A549 (cell line): ENCODE measurements around the gene GMDS. TPM values are rescaled to one million over a fixed set of nuclear protein-coding genes. Genes with fewer than 3 reads are reported as not detected.

Source experiments
- ATAC-seq, 2 experiments: fragments of 200-7000 bp in 1 of 2; fragments of >200 bp in 1 of 2; cut with Nextera tagmentation in 1 of 2; cut with Tn5 transposase in 1 of 2; 3 replicates each; pipeline versions ENCODE4 v1.8.0 to v1.9.1; 2018 to 2020; ENCODE audit warnings: mild to moderate bottlenecking in 1 of 2, moderate library complexity in 1 of 2
- CTCF ChIA-PET: fragments of 300-600 bp; sonication (Branson Sonifier 250); formaldehyde crosslinking; extraction: SDS; loops from one replicate; lab custom pipeline; 2021; ENCODE audit warnings: antibody characterized with exemption, inconsistent platforms; lab: Yijun Ruan, JAX
- POLR2A ChIA-PET: fragments of 350-600 bp; formaldehyde crosslinking; extraction: SDS; loops from one replicate; lab custom pipeline; 2021; ENCODE audit warnings: antibody characterized with exemption, inconsistent platforms; lab: Yijun Ruan, JAX
- DNase-seq, 2 experiments: peaks; one replicate each; pipeline versions ENCODE4 v3.0.0 to v3.0.0-alpha.2; 2011 to 2016; ENCODE audit warnings: low read depth in 1 of 2, low spot score in 1 of 2
- FAIRE-seq: peaks from 2 replicates; lab custom pipeline; 2011; peaks lifted over from hg19 to GRCh38; lab: Jason Lieb, UNC
- H3K27ac ChIP-seq, 2 experiments: fragments of >200 bp; sonication (Bioruptor Twin); formaldehyde crosslinking; 3 replicates each; pipeline ENCODE4 v1.5.1; 2016 to 2017
- H3K4me1 ChIP-seq: fragments of >200 bp; sonication (Bioruptor Twin); formaldehyde crosslinking; 3 replicates; pipeline ENCODE4 v1.6.1; 2016
- H3K4me2 ChIP-seq: fragments of >200 bp; sonication (Bioruptor Twin); formaldehyde crosslinking; 3 replicates; pipeline ENCODE4 v1.6.1; 2016
- H3K4me3 ChIP-seq: fragments of >200 bp; sonication (Bioruptor Twin); formaldehyde crosslinking; 3 replicates; pipeline ENCODE4 v1.5.1; 2016
- H3K9me3 ChIP-seq: fragments of >200 bp; sonication (Bioruptor Twin); formaldehyde crosslinking; 3 replicates; pipeline ENCODE4 v1.6.1; 2016
- BHLHE40 ChIP-seq: IDR thresholded peaks from 2 replicates; pipeline ENCODE4 v1.6.1; 2012; ENCODE audit warnings: low read depth, low read length, inconsistent platforms
- CEBPB ChIP-seq, 2 experiments: fragments of >200 bp in 1 of 2; sonication (Bioruptor Twin) in 1 of 2; formaldehyde crosslinking in 1 of 2; IDR thresholded peaks; 2 replicates each; pipeline ENCODE4 v1.6.1; 2012 to 2016
- CHD2 ChIP-seq: fragments of 150-350 bp; IDR thresholded peaks from 2 replicates; pipeline ENCODE4 v1.6.1; 2014; ENCODE audit warnings: low read length; ENCODE audit not compliant: partially characterized antibody
- CTCF ChIP-seq: fragments of >200 bp; sonication (Bioruptor Twin); formaldehyde crosslinking; IDR thresholded peaks from 3 replicates; pipeline ENCODE4 v1.5.1; 2016
- FOSL2 ChIP-seq, 2 experiments: fragments of 450-650 bp in 1 of 2; fragments of >200 bp in 1 of 2; sonication (Bioruptor Twin) in 1 of 2; formaldehyde crosslinking; IDR thresholded peaks; 2 replicates each; pipeline versions ENCODE4 v1.5.0 to v1.6.1; 2016 to 2020; ENCODE audit warnings: mild to moderate bottlenecking in 1 of 2, moderate library complexity in 1 of 2
- GATA3 ChIP-seq: IDR thresholded peaks from 2 replicates; pipeline ENCODE4 v1.6.1; 2012; ENCODE audit warnings: borderline replicate concordance
- HES2 ChIP-seq: fragments of >200 bp; sonication (Bioruptor Twin); formaldehyde crosslinking; IDR thresholded peaks from 2 replicates; pipeline ENCODE4 v1.6.1; 2016
- HOXA7 ChIP-seq: fragments of 250-450 bp; sonication (Bioruptor Pico); IDR thresholded peaks from 2 replicates; pipeline ENCODE4 v1.5.0; 2020; ENCODE audit warnings: mild to moderate bottlenecking, moderate library complexity
- HOXB5 ChIP-seq: fragments of 250-450 bp; sonication (Bioruptor Pico); IDR thresholded peaks from 2 replicates; pipeline ENCODE4 v1.5.0; 2020; ENCODE audit warnings: mild to moderate bottlenecking, moderate library complexity
- JUN ChIP-seq, 2 experiments: fragments of >200 bp; sonication (Bioruptor Twin); formaldehyde crosslinking; IDR thresholded peaks; 2 replicates in 1 of 2; 3 replicates in 1 of 2; pipeline ENCODE4 v1.6.1; 2016 to 2017
- KDM1A ChIP-seq: fragments of 200-600 bp; sonication (generic); IDR thresholded peaks from 2 replicates; pipeline ENCODE4 v1.6.1; 2016; ENCODE audit warnings: low read depth, mild to moderate bottlenecking
- MAFK ChIP-seq: fragments of 450-650 bp; IDR thresholded peaks from 2 replicates; pipeline ENCODE4 v1.6.1; 2014; ENCODE audit not compliant: partially characterized antibody
- MYC ChIP-seq: IDR thresholded peaks from 2 replicates; pipeline ENCODE4 v1.6.1; 2012; ENCODE audit warnings: mild to moderate bottlenecking, inconsistent platforms, low read length, improper control_type of control experiment, borderline replicate concordance
- NFE2L2 ChIP-seq: fragments of 150-350 bp; conservative IDR thresholded peaks from 2 replicates; pipeline ENCODE4 v1.6.1; 2014; ENCODE audit warnings: low read length
- NR3C1 ChIP-seq: fragments of >200 bp; sonication (Bioruptor Twin); formaldehyde crosslinking; IDR thresholded peaks from 3 replicates; pipeline ENCODE4 v1.6.1; 2017
- PHF8 ChIP-seq: fragments of 200-600 bp; sonication (generic); IDR thresholded peaks from 2 replicates; pipeline ENCODE4 v1.6.1; 2016; ENCODE audit warnings: low read depth, mild to moderate bottlenecking, antibody characterized with exemption, moderate library complexity, borderline replicate concordance
- RAD21 ChIP-seq, 2 experiments: fragments of >200 bp in 1 of 2; sonication (Bioruptor Twin) in 1 of 2; formaldehyde crosslinking in 1 of 2; IDR thresholded peaks in 1 of 2; conservative IDR thresholded peaks in 1 of 2; 2 replicates in 1 of 2; 3 replicates in 1 of 2; pipeline ENCODE4 v1.6.1; 2012 to 2018; ENCODE audit warnings: inconsistent platforms in 1 of 2
- RFX5 ChIP-seq: fragments of 450-650 bp; IDR thresholded peaks from 2 replicates; pipeline ENCODE4 v1.7.1; 2014; ENCODE audit warnings: antibody characterized with exemption, mild to moderate bottlenecking, moderate library complexity
- RNF2 ChIP-seq: fragments of 200-600 bp; sonication (generic); IDR thresholded peaks from 2 replicates; pipeline ENCODE4 v1.6.1; 2016; ENCODE audit warnings: low read depth, mild to moderate bottlenecking, antibody characterized with exemption, moderate library complexity, borderline replicate concordance
- SMC3 ChIP-seq: fragments of >200 bp; sonication (Bioruptor Twin); formaldehyde crosslinking; IDR thresholded peaks from 3 replicates; pipeline ENCODE4 v1.6.1; 2018; ENCODE audit warnings: inconsistent platforms
- TFCP2L1 ChIP-seq: fragments of 250-450 bp; sonication (Bioruptor Pico); IDR thresholded peaks from 2 replicates; pipeline ENCODE4 v1.5.0; 2021; ENCODE audit warnings: mild to moderate bottlenecking
- TP53 ChIP-seq: fragments of 250-450 bp; sonication (Bioruptor Pico); IDR thresholded peaks from 2 replicates; pipeline ENCODE4 v1.5.0; 2021; ENCODE audit warnings: mild to moderate bottlenecking, moderate library complexity
- ZC3H11A ChIP-seq: fragments of 450-650 bp; IDR thresholded peaks from 2 replicates; pipeline ENCODE4 v1.6.1; 2014; ENCODE audit warnings: antibody characterized with exemption, mild to moderate bottlenecking
- ZFP36 ChIP-seq: fragments of 450-650 bp; IDR thresholded peaks from 2 replicates; pipeline ENCODE4 v1.6.1; 2014; ENCODE audit warnings: borderline replicate concordance; ENCODE audit not compliant: partially characterized antibody
- ZNF302 ChIP-seq: fragments of 250-450 bp; sonication (Bioruptor Pico); IDR thresholded peaks from 2 replicates; pipeline ENCODE4 v1.9.0; 2021; ENCODE audit warnings: inconsistent platforms, mild to moderate bottlenecking, moderate library complexity
- ZSCAN20 ChIP-seq: fragments of 250-450 bp; sonication (Bioruptor Pico); IDR thresholded peaks from 2 replicates; pipeline ENCODE4 v1.8.0; 2022; ENCODE audit warnings: mild to moderate bottlenecking, moderate library complexity
- WGBS: methylation state at CpG from one replicate; pipeline ENCODE4 v1.1.6; 2017; ENCODE audit errors: missing lambda C conversion rate; 5-methylcytosine and 5-hydroxymethylcytosine counted together
- polyA plus RNA-seq, 4 experiments: library from polyadenylated mRNA; depleted of rRNA in 3 of 4; stranded (reverse); fragments of >200 nt; fragmentation: RNase III in 1 of 4; extraction: RNeasy Plus Mini Kit Qiagen cat#74134 plus additional on column Dnase treatment in 1 of 4; gene quantifications; 2 replicates in 3 of 4; 3 replicates in 1 of 4; pipeline ENCODE4 v1.2.3, GENCODE V29; 2011 to 2017
- TF ChIP-seq, protein P1 (sequence below): IDR thresholded peaks from 2 replicates; pipeline ENCODE4 v1.6.1; 2012

The GMDS gene
- polyA plus RNA-seq, 2 of the 4 experiments (the other 2 are of a cell fraction) = 9.9 to 12.4 TPM

GRCh38 chr6:2103765-2104523, 141.5 kb downstream of the GMDS start:
- DNase-seq (peak; percentile 33 to 59), ATAC-seq (peak; percentile 93 to 97), FAIRE-seq (no peak)
- no peak for TF ChIP-seq KDM1A
- peak; percentile 54 for TF ChIP-seq SMC3
- no peak for TF ChIP-seq ZFP36
- peak; percentile 58 for TF ChIP-seq CTCF
- no peak for TF ChIP-seq BHLHE40
- no peak for TF ChIP-seq RFX5
- TF ChIP-seq MAFK = peak; percentile 1
- TF ChIP-seq JUN (IDR thresholded peaks at IDR 0.05) = no peak
- TF ChIP-seq TFCP2L1 = no peak
- no peak for TF ChIP-seq PHF8
- TF ChIP-seq NR3C1 = no peak
- TF ChIP-seq CHD2 = no peak
- no peak for TF ChIP-seq RNF2
- TF ChIP-seq, protein P1, sequence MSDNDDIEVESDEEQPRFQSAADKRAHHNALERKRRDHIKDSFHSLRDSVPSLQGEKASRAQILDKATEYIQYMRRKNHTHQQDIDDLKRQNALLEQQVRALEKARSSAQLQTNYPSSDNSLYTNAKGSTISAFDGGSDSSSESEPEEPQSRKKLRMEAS = no peak
- no peak for TF ChIP-seq HES2
- no peak for TF ChIP-seq MYC
- TF ChIP-seq RAD21 (conservative IDR thresholded peaks at IDR 0.05 in 1 of 2, IDR thresholded peaks at IDR 0.05 in 1 of 2) = peak; percentile 78
- TF ChIP-seq NFE2L2 = no peak
- TF ChIP-seq ZNF302 (CRISPR knock-in tag) = no peak
- H3K4me1 ChIP-seq = peaks cover 25% of the 10 kb centered on the region
- peak overlapping the region; percentile 91 for H3K4me2 ChIP-seq
- 0 out of 6 replicates have a peak overlapping the region, but pooled peaks have one; percentile 14 to 29 for H3K27ac ChIP-seq
- H3K9me3 ChIP-seq = no peaks in the 10 kb centered on the region
- 7% methylated on average over 6 of the region's 6 CpGs for WGBS
- CTCF ChIA-PET = interaction anchor here (0.6 to 1.5 kb wide), 36 partner anchors 8 to 1514 kb away, joined by 3 to 23 read pairs (median 4); partner anchors contain the start of gene FOXC1
- POLR2A ChIA-PET = interaction anchor here (1.4 kb wide), 1 partner anchor 494 kb away, joined by 10 read pairs; the partner anchor contains the start of gene FOXC1
- 0 out of 3 replicates have a peak overlapping the region, but pooled peaks have one; percentile 13 for H3K4me3 ChIP-seq

GRCh38 chr6:2102966-2103365, 142.4 kb downstream of the GMDS start:
- ATAC-seq = 0 out of 6 replicates have a peak, but pooled peaks of 1 of the 2 experiments have one; percentile 22
- DNase-seq = no peak
- Histone ChIP-seq H3K27ac (no peak overlapping the region), H3K9me3 (no peaks in the 10 kb centered on the region), H3K4me2 (peak overlapping the region; percentile 91), H3K4me1 (peaks cover 25% of the 10 kb centered on the region), H3K4me3 (no peak overlapping the region)
- 53% methylated on average over 5 of the region's 5 CpGs for WGBS
- CTCF ChIA-PET = no interaction called here
- POLR2A ChIA-PET = no interaction called here
- FAIRE-seq = no peak
- TF ChIP-seq HOXB5 (CRISPR knock-in tag) (no peak), ZC3H11A (no peak), FOSL2 (IDR thresholded peaks at IDR 0.05) (no peak), FOSL2 (CRISPR knock-in tag; IDR thresholded peaks at IDR 0.05) (no peak), TP53 (CRISPR knock-in tag) (no peak), ZSCAN20 (CRISPR knock-in tag) (no peak), GATA3 (no peak), CEBPB (IDR thresholded peaks at IDR 0.05) (no peak), HOXA7 (no peak), TFCP2L1 (no peak), CTCF (no peak)
- TF ChIP-seq, all 56 proteins: peak for 0
